NK-92 treated with Interleukin-12 subunit alpha and Interleukin-12 subunit beta, amount 100 ng/mL, for 24 hours (cell line): Measurements from ENCODE around the gene ESRRA.
"Not testable (repeated sequence)": the region's sequence is repeated elsewhere in the genome, so short reads cannot be mapped to it uniquely, and the experiment has no call there.

ENCODE experiments used
- DNase-seq: peaks from one replicate; lab custom pipeline; 2025; lab: John Stamatoyannopoulos, UW

ESRRA gene

DNA sequence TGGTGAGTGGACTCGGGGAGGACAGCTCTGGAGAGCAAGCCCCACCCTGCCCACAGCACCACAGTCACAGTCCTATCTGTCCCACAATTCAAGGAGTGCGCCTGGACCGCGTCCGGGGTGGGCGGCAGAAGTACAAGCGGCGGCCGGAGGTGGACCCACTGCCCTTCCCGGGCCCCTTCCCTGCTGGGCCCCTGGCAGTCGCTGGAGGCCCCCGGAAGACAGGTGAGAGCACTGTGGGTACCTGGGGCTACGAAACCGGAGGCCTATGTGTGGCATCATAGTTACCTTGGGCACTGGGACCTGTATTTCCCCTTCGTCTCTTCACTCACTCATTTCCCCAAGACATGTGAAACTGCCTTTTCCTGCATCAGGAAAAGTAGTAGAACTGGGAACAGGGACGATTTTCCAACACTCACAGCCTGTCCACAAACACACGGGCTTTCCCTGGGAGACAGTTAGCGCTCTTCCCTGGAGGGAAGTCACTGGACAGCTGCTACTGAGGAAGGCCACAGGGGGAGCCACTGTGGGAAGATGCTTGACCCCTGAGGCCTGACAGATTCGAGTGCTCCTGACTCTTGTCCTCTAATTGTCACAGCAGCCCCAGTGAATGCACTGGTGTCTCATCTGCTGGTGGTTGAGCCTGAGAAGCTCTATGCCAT is 9.0 kb downstream of the ESRRA start:
- no peak for DNase-seq

DNA sequence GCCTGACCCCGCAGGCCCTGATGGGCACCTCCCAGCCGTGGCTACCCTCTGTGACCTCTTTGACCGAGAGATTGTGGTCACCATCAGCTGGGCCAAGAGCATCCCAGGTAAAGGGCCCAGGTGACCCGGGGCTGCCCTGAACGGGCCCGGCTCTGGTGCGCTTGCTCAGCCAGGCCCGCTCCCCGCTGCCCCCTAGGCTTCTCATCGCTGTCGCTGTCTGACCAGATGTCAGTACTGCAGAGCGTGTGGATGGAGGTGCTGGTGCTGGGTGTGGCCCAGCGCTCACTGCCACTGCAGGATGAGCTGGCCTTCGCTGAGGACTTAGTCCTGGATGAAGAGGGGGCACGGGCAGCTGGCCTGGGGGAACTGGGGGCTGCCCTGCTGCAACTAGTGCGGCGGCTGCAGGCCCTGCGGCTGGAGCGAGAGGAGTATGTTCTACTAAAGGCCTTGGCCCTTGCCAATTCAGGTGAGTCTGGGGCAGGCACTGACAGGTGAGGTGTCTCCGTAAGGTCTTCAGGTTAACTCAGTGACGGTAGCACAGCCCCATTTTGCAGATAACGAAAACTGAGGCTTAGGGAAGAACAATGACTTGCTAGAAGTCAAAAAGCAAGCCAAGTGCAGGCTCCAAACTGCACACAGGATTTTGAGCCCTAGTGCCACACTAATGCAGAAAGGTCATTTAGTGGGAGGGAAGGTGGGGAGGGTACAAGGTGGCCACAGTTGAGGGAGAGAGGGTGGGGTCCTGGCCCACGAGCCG is 9.7 kb downstream of the ESRRA start:
- no peak for DNase-seq

DNA sequence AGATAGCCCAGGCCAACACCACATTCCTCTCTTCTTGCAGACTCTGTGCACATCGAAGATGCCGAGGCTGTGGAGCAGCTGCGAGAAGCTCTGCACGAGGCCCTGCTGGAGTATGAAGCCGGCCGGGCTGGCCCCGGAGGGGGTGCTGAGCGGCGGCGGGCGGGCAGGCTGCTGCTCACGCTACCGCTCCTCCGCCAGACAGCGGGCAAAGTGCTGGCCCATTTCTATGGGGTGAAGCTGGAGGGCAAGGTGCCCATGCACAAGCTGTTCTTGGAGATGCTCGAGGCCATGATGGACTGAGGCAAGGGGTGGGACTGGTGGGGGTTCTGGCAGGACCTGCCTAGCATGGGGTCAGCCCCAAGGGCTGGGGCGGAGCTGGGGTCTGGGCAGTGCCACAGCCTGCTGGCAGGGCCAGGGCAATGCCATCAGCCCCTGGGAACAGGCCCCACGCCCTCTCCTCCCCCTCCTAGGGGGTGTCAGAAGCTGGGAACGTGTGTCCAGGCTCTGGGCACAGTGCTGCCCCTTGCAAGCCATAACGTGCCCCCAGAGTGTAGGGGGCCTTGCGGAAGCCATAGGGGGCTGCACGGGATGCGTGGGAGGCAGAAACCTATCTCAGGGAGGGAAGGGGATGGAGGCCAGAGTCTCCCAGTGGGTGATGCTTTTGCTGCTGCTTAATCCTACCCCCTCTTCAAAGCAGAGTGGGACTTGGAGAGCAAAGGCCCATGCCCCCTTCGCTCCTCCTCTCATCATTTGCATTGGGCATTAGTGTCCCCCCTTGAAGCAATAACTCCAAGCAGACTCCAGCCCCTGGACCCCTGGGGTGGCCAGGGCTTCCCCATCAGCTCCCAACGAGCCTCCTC is 10.6 kb downstream of the ESRRA start:
- not testable (repeated sequence) for DNase-seq

DNA sequence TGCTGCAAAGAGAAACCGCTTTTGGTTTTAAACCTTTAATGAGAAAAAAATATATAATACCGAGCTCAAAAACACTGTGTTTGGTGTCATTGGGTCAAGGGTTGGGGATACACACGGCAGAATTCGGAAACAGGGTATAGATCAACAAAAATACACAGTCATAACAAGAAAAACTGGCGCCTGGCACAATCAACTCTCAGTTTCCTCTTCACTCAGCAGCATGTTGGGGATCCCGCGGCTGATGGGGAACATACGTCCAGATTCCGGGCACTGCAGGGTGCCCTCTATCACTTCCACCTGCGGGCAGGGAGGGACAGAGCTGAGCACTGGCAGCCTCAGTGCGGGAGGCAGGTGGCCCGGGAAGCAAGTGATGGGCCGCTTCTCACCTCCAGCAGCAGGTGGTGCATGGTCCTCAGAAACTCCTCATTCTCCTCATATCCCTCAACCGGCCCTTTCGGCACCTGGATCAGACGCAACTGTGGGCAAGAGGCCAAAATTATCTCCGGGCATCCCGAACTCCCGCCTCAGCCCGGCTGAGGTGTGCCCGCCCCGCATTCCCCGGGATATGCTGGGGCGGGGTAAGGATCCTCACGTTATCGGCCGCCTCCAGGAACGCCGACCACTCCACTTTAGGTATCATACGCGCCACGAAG is 11.5 kb downstream of the ESRRA start:
- peak; percentile 46 for DNase-seq

DNA sequence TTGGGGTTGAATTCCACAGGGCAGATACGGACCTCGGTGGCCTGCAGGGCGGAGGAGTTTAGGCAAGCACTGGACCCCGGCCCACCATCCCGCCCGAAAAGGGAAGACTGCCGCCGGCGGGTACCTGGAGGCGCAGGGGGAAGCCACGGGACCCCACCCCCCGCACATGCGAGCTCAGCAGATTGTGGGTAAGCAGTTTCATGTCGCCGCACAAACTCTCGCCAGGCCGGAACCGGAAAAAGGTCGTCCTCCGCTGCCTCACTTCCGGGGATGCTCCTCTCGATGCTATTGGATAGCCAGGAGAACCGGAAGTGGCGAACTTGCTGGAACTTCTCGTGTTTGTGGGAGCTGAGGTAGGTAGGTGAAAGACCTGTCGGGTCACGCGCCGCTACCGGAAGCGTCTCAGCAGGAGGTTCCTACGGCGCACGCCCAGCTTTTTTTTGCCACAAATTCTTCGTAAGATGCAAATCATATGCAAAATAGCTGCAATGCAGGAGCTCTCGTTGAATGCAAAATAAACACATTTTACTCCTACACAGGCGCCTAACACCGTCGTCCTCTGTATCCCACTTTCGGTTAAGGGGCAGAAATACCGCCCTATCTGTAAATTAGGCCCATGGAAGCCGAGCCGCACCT is 12.1 kb downstream of the ESRRA start, which contains the start of gene TRMT112:
TSS of gene TRMT112 (minus strand) at position 235 of the 636 bp plus-strand sequence. CDS start at position 202, 33 bp downstream.
- DNase-seq: peak; percentile 97

DNA sequence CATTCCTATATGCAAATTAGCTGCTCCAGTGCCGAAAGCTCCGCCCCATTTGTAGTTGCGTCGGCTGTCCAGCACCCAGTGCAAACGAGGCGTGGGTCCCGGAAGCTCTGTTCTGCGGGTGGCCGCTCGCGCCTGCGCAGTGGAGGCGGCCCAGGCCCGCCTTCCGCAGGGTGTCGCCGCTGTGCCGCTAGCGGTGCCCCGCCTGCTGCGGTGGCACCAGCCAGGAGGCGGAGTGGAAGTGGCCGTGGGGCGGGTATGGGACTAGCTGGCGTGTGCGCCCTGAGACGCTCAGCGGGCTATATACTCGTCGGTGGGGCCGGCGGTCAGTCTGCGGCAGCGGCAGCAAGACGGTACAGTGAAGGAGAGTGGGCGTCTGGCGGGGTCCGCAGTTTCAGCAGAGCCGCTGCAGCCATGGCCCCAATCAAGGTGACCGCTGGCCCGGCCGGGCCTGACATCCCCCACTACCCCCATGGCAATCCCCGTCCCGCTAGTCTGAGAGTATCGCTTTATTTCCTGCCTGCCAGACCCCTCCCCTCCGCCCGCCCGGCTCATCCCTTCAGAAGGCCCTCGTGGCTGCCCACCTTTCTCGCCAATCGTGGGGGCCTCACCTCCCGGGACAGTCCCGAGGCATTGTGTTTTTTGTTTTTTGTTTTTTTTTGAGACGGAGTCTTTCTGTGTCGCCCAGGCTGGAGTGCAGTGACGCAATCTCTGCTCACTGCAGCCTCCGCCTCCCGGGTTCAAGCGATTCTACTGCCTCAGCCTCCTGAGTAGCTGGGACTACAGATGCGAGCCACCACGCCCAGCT is 12.8 kb downstream of the ESRRA start, which contains the start of gene PRDX5:
TSS of gene PRDX5 (plus strand) at position 161 of the 805 bp plus-strand sequence. CDS start at position 256, 95 bp downstream.
- peak; percentile 97 for DNase-seq

DNA sequence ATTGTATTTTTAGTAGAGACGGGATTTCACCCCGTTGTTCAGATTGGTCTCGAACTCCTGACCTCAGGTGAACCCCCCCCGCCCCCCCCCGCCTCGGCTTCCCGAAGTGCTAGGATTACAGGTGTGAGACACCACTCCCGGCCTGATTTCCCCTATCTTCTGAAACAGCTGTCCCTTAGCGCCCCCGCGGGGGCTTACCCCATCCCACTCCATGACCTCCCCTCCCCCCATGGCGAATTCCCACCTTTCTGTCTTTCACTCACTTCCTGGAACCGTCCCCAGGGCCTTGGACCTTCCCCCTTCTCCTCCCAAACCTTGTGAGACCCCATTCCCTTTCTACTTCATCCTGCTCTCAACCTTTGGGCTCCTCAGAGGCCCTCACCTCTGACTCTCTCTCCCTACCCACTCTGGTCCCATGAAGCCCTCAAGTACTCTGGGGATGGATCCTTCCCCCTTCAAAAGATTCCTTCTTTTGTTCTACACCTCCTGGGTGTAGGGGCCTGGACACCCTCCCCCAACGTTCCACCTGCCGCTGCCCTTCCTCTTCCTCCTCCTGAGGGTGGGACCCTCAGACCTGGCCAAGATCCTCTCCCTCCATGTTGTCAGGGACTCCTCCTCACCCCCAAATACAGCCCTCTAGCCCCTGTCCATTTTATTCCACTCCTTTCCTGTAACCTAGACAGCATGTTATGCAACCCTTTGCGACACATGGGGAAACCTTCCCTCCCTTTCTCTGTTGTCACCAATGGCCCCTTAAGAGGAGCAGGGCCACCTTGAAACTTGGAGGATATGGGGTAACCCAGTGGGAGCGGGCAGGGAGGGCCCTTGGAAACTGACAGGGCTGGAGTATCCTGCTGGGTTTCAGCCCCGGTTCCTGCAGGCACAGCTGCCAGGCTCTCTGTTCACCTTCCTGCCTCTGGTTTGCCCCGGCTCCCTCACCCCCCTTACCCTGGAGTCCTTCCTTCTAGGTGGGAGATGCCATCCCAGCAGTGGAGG is 13.7 kb downstream of the ESRRA start:
- no peak for DNase-seq

DNA sequence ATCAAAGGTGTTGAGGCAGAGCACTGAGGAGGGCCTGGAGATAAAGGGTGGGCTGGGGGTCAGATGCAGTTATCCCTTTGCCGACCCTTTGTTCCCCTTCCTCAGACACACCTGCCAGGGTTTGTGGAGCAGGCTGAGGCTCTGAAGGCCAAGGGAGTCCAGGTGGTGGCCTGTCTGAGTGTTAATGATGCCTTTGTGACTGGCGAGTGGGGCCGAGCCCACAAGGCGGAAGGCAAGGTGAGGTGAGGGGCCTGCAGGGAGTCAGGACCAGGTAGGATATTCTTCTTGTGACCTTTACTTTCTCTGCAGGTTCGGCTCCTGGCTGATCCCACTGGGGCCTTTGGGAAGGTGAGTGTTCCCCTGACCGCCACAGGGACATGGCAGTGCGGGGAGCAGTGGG is 15.2 kb downstream of the ESRRA start:
- no peak for DNase-seq

DNA sequence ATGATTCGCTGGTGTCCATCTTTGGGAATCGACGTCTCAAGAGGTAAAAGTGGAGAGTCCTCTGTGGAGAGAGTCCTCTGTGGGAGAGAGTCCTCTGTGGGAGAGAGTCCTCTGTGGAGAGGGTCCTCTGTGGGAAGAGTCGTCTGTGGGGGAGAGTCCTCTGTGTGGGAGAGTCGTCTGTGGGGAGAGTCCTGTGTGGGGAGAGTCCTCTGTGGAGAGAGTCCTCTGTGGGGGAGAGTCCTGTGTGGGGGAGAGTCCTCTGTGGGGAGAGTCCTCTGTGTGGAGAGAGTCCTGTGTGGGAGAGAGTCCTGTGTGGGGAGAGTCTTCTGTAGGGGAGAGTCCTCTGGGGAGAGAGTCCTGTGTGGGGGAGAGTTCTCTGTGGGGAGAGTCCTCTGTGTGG is 15.7 kb downstream of the ESRRA start:
- no peak for DNase-seq

DNA sequence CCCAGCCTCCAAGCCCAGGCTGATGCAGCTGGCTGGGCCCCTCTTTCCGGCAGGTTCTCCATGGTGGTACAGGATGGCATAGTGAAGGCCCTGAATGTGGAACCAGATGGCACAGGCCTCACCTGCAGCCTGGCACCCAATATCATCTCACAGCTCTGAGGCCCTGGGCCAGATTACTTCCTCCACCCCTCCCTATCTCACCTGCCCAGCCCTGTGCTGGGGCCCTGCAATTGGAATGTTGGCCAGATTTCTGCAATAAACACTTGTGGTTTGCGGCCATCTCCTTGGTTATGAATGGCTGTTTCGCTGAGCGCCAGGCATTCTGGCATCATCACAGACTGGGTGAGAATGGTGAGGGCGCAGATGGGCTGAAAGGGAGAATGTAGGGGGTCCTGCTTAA is 16.2 kb downstream of the ESRRA start:
- DNase-seq: no peak

DNA sequence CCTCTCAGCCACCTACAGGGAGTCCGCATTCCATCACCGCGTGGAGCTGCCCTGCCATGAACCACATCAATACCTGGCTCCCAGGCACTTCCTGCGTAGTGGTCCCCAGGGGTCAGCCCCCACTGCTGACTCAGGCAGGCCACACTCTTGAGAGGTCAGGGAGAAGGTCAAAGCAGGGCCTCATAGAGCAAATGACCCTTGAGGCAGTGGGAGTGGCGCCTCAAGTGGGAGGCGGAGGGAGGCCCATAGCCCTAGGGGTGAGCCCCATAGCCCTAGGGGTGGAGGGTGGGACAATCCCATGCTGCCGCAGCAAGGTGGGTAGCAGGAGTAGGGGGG is 17.6 kb downstream of the ESRRA start:
- no peak for DNase-seq

DNA sequence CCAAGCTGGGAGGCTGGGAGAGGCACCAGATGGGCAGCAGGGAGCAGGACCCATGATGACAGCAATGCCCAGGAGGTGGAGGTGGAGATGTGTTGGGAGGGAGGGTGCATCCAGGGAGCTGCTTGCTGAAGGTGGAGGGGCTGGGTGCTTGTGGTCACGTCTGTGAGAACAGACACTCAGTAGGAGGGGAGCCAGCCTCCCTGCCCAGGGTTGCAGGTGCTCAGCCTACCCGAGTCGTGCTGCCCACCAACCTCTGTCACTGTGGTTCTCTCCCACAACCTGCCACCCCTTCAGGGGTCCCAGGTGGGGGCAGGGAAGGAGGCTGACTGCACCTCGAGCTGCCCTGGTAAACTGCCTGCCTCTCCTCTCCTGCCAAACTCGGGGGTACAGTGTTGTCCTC is 18.0 kb downstream of the ESRRA start:
- DNase-seq: no peak

DNA sequence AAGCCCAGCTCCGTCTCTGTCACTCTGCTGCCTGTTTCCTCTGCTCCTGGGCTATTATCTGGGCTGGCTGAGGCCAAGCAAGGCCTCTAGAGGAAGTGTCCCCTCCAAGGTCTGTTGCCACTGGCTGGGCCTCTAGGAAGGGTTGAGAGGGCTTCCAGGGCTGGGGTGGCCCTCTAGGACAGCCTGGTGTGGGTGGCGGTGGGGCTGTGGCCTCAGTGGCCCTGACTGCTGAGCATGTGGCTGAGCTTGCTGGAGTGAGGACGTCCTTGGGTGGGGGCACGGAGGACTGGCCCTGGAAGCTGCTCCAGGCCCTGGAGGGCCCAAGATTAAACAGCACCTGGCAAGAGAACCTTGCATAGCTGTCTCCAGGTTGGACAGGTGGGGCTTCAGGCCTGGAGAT is 18.7 kb downstream of the ESRRA start:
- DNase-seq: not testable (repeated sequence)

DNA sequence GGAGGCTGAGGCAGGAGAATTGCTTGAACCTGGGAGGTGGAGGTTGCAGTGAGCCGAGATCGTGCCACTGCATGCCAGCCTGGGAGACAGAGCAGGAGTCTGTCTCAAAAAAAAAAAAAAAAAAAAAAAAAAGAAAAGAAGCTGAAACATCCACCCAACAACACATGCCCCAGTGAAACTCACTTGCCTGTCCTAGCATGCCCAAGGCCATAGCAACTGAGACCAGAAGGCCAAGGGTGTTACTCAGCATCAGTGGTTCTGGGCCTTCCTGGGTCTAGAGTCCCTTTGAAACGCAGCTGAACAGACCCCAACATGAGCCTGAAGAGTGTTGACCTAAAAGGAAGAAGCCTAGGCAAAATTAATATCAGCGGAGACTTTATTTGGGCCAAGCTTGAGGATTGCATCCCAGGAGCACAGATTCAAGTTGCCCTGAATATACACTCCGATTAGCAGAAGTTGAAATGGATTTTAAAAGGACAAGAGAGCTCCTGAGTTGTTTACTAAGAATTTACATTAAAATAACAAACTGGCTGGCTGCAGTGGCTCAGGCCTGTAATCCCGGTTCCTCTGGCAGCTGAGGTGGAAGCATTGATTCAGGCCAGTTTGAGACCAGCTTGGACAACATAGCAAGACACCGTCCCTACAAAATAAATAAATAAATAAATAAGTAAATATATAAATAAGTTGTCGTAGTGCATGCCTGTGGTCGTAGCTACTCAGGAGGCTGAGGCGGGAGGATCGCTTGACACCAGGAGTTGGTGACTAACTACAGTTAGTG is 19.6 kb downstream of the ESRRA start:
- DNase-seq: no peak

DNA sequence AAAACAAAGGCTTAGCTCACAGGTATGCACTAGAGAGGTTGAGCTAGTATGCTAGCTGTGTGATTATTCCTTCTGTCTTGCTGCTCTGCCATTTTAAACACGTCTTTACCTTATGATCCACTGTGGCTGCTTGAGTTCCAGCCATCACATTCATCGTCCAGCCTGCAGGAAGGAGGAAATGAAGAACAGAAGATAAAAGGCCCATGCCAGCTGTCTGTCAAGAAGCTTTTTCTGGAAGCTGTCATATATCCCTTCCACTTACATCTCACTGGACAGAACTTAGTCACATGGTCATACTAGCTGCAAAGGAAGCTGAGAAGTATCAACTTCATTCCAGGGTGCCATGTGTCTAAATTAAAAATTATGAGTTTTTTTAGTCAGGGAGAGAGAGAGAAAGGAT is 22.1 kb downstream of the ESRRA start:
- DNase-seq: no peak

DNA sequence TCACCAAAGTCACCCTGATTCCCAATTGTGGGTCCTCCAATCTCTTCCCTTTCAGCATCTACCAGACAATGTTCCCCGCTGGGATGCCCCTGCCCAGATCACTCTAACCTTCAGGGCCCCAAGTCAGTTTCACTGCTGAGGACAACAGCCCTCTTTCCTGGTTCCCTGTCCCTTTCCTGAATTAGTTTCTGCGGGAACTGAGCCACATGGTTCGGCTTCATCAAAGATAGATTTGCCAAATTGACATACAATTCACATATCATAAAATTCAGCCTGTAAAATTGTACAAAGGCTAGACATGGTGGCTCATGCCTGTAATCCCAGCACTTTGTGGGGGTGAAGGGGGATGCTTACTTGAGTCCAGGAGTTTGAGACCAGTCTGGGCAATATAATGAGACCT is 22.7 kb downstream of the ESRRA start:
- no peak for DNase-seq

DNA sequence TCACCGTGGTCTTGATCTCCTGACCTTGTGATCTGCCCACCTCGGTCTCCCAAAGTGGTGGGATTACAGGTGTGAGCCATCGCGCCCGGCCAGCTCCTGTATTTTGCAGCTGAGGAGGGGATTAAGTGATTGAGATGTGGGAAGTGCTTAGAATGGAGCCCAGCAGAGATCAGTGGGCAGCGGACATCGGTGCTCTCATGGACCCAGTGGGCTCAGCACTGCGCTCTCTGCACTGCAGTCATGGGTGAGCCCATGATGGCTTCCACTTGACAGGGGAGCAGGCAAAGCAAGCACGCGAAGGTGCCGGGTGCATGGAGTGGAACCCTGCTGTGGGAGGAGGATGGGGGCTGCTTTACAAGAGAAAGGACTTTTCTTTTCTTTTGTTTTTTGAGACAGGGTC is 25.6 kb downstream of the ESRRA start:
- DNase-seq: no peak

DNA sequence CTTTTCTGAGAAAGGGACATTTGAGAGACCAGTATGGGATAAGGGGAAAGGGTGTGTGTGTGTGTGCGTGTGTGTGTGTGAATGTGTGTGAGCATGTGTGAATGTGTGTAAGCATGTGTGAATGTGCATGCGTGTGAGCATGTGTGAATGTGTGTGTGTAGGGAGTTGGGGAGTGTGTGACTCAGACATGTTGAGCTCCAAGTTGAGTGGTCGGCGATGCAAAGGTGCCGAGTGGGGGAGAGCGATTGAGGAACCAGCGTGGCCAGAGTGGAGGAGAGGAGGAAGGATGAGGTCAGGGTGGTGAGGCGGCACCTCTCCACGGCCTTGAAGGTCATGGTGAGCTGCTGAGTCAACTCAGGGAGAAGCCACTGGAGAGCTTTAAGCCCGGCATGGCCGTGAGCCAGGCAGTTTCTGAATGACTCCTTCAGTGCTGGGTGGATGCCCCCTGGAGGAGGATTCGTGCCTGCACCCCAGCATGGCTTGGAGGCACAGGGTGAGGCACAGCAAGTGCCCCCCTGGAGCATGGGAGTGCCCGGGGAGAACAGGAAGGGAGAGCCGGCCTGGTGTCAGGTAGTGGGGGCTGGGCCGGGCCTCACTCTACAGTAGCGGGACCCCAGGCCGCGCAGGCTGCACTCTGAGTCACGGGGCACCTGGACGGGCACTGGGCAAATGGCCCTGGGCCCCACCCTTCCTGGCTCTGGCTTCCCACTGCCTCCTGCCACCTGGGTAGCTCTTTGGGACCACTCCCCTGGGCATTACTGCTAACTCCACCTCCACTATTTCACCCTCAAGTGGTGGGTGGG is 26.4 kb downstream of the ESRRA start:
- DNase-seq: peak; percentile 92
